Measurements from ENCODE around the gene CAPN14.

DNA sequence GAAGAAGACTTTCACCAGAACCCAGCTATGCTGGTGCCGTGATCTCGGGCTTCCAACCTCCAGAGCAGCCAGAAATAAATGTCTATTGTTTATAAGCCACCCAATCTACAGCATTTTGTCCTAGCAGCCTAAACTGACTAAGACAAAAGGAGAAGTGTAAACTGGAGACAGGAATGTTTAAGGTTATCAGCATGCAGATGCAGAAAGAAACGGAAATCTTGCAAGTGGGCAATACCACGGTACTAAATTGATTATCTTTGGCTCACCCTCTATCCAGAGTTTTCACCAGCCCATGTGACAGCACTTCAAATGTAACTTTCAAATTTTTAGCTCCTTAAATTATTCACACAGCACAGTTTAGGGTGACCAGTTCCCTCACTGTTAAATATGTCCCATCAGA, 5.7 kb upstream of the CAPN14 start:
- no peak for TF ChIP-seq POLR2AphosphoS5 (IDR thresholded peaks at IDR 0.05; ENCODE audit: borderline replicate concordance, low read depth, low read length)
- TF ChIP-seq EZH2 (IDR thresholded peaks at IDR 0.05), result no peak
- TF ChIP-seq FOXP2 (optimal IDR thresholded peaks at IDR 0.05; ENCODE audit: control extremely low read depth, extremely low read length, insufficient read depth), result no peak

All from SK-N-MC (cell line).